Bronchial epithelial cell (primary cell): ENCODE data around the gene PSMB7. TPM values are rescaled to one million over a fixed set of nuclear protein-coding genes. Genes with fewer than 3 reads are reported as not detected.

ENCODE experiments used
- DNase-seq: peaks from one replicate; pipeline ENCODE4 v3.0.0-alpha.2; 2010; ENCODE audit warnings: low read depth
- FAIRE-seq: peaks from 2 replicates; lab custom pipeline; 2011; peaks lifted over from hg19 to GRCh38; lab: Jason Lieb, UNC
- H3K27me3 ChIP-seq: 2 replicates; pipeline ENCODE4 v1.5.1; 2011; ENCODE audit warnings: low read length; ENCODE audit not compliant: control insufficient read depth, insufficient read depth
- H3K36me3 ChIP-seq: 2 replicates; pipeline ENCODE4 v1.5.1; 2011; ENCODE audit warnings: low read length; ENCODE audit not compliant: control insufficient read depth, insufficient read depth
- H3K4me3 ChIP-seq: 2 replicates; pipeline ENCODE4 v1.5.1; 2011; ENCODE audit warnings: mild to moderate bottlenecking, low read depth, low read length, control low read depth
- CTCF ChIP-seq: IDR thresholded peaks from 2 replicates; pipeline ENCODE4 v1.5.1; 2011; ENCODE audit warnings: mild to moderate bottlenecking, moderate library complexity, low read length, control low read depth, inconsistent platforms; ENCODE audit not compliant: insufficient read depth, severe bottlenecking
- total RNA-seq: library from RNA; depleted of rRNA; stranded (reverse); fragments of >200 nt; gene quantifications from 2 replicates; pipeline ENCODE4 v1.2.1, GENCODE V29; 2014

PSMB7 gene
- total RNA-seq, 1 donor from 2014 or later, result 335 TPM

GRCh38 chr9:124346347-124347163, 68.7 kb downstream of the PSMB7 start:
- no peak for FAIRE-seq
- Histone ChIP-seq H3K36me3 (peaks cover 14% of the 10 kb centered on the region), H3K27me3 (no peaks in the 10 kb centered on the region), H3K4me3 (no peak overlapping the region)
- DNase-seq, result no peak
- TF ChIP-seq CTCF, result no peak

- no peak for TF ChIP-seq CTCF
- DNase-seq, result no peak
- Histone ChIP-seq H3K27me3 (no peaks in the 10 kb centered on the region), H3K36me3 (peaks cover 12% of the 10 kb centered on the region), H3K4me3 (no peak overlapping the region)
- peak; percentile 36 for FAIRE-seq
Measured at GRCh38 chr9:124345751-124346281, 69.4 kb downstream of the PSMB7 start.

GRCh38 chr9:124345063-124345462, 70.2 kb downstream of the PSMB7 start:
- FAIRE-seq, result no peak
- Histone ChIP-seq H3K4me3 (no peak overlapping the region), H3K27me3 (no peaks in the 10 kb centered on the region), H3K36me3 (peaks cover 10% of the 10 kb centered on the region)
- TF ChIP-seq CTCF, result no peak
- no peak for DNase-seq

GRCh38 chr9:124344291-124345050, 70.8 kb downstream of the PSMB7 start:
- no peak for DNase-seq
- Histone ChIP-seq H3K27me3 (no peaks in the 10 kb centered on the region), H3K4me3 (no peak overlapping the region), H3K36me3 (peaks cover 7% of the 10 kb centered on the region)
- no peak for FAIRE-seq
- no peak for TF ChIP-seq CTCF

GRCh38 chr9:124343533-124344290, 71.5 kb downstream of the PSMB7 start:
- H3K36me3 ChIP-seq, result peaks cover 7% of the 10 kb centered on the region

More at GRCh38 chr9:124343533-124344290, 71.5 kb downstream of the PSMB7 start:
- Histone ChIP-seq H3K27me3 (no peaks in the 10 kb centered on the region), H3K4me3 (no peak overlapping the region)
- FAIRE-seq, result no peak
- TF ChIP-seq CTCF, result no peak
- no peak for DNase-seq
